MM.1S (cell line): ENCODE measurements around the gene NAGPA.

Source experiments
- DNase-seq: peaks from one replicate; pipeline ENCODE4 v3.0.0-alpha.2; 2015
- H2AFZ ChIP-seq: fragments of 300-600 bp; sonication (generic); 2 replicates; pipeline ENCODE4 v1.6.0; 2016; ENCODE audit warnings: antibody characterized with exemption, low read length
- H3F3A ChIP-seq: fragments of 300-600 bp; sonication (generic); 2 replicates; pipeline ENCODE4 v1.6.1; 2016; ENCODE audit warnings: mild to moderate bottlenecking, antibody characterized with exemption, low read length, moderate library complexity, mixed read lengths; ENCODE audit not compliant: insufficient read depth
- H3K27ac ChIP-seq: fragments of 300-600 bp; sonication (generic); 2 replicates; pipeline ENCODE4 v1.5.1; 2016; ENCODE audit warnings: mild to moderate bottlenecking, low read length
- H3K27me3 ChIP-seq: fragments of 300-600 bp; sonication (generic); replicated peaks from 2 replicates; pipeline ENCODE4 v1.6.0; 2016; ENCODE audit warnings: low read length; ENCODE audit not compliant: insufficient read depth
- H3K36me3 ChIP-seq: fragments of 300-600 bp; sonication (generic); replicated peaks from 2 replicates; pipeline ENCODE4 v1.6.1; 2016; ENCODE audit warnings: mild to moderate bottlenecking, low read length, mixed read lengths; ENCODE audit not compliant: insufficient read depth
- H3K4me1 ChIP-seq: fragments of 300-600 bp; sonication (generic); 2 replicates; pipeline ENCODE4 v1.6.1; 2016; ENCODE audit warnings: low read length, mixed read lengths
- H3K4me2 ChIP-seq: fragments of 300-600 bp; sonication (generic); 2 replicates; pipeline ENCODE4 v1.6.0; 2016; ENCODE audit warnings: low read depth, low read length
- H3K4me3 ChIP-seq: fragments of 300-600 bp; sonication (generic); 2 replicates; pipeline ENCODE4 v1.5.1; 2016; ENCODE audit warnings: low read length, mixed read lengths
- H3K79me2 ChIP-seq: fragments of 300-600 bp; sonication (generic); 2 replicates; pipeline ENCODE4 v1.6.1; 2016; ENCODE audit warnings: mixed run types, low read length, mixed read lengths
- H3K9ac ChIP-seq: fragments of 300-600 bp; sonication (generic); 2 replicates; pipeline ENCODE4 v1.6.1; 2016; ENCODE audit warnings: low read length, mixed read lengths
- H3K9me2 ChIP-seq: fragments of 300-600 bp; sonication (generic); replicated peaks from 2 replicates; pipeline ENCODE4 v1.6.1; 2016; ENCODE audit warnings: mild to moderate bottlenecking, low read length, mixed read lengths; ENCODE audit not compliant: insufficient read depth
- H3K9me3 ChIP-seq: fragments of 300-600 bp; sonication (generic); replicated peaks from 2 replicates; pipeline ENCODE4 v1.6.1; 2016; ENCODE audit warnings: mild to moderate bottlenecking, low read length, mixed read lengths; ENCODE audit not compliant: insufficient read depth
- H4K20me1 ChIP-seq: fragments of 300-600 bp; sonication (generic); 2 replicates; pipeline ENCODE4 v1.6.1; 2016; ENCODE audit warnings: mild to moderate bottlenecking, low read length, moderate library complexity, mixed read lengths; ENCODE audit not compliant: insufficient read depth
- CTCF ChIP-seq: fragments of 300-600 bp; sonication (generic); IDR thresholded peaks from 2 replicates; pipeline ENCODE4 v1.5.1; 2016; ENCODE audit warnings: antibody characterized with exemption, low read length, mixed read lengths
- EZH2 ChIP-seq: fragments of 300-600 bp; sonication (generic); optimal IDR thresholded peaks from 2 replicates; pipeline ENCODE3; 2017; ENCODE audit warnings: low read depth, mild to moderate bottlenecking, antibody characterized with exemption, low read length, mixed read lengths
- EZH2phosphoT487 ChIP-seq: fragments of 300-600 bp; sonication (generic); IDR thresholded peaks from 2 replicates; pipeline ENCODE4 v1.6.1; 2018; ENCODE audit warnings: antibody characterized with exemption, low read length

The NAGPA gene

GRCh38 chr16:5001986-5002385, 31.7 kb downstream of the NAGPA start:
- Histone ChIP-seq H3F3A (no peaks in the 10 kb centered on the region), H2AFZ (no peak overlapping the region), H3K36me3 (no peaks in the 10 kb centered on the region), H3K4me2 (no peak overlapping the region), H4K20me1 (no peaks in the 10 kb centered on the region), H3K79me2 (no peaks in the 10 kb centered on the region), H3K9me2 (no peaks in the 10 kb centered on the region), H3K4me3 (no peak overlapping the region), H3K9me3 (no peaks in the 10 kb centered on the region), H3K9ac (no peak overlapping the region), H3K27me3 (peaks cover 65% of the 10 kb centered on the region), H3K27ac (no peak overlapping the region), H3K4me1 (no peaks in the 10 kb centered on the region)
- TF ChIP-seq EZH2 (no peak), EZH2phosphoT487 (no peak), CTCF (no peak)
- no peak for DNase-seq

GRCh38 chr16:5001571-5001970, 32.2 kb downstream of the NAGPA start:
- Histone ChIP-seq H3K36me3 (no peaks in the 10 kb centered on the region), H3K9me2 (no peaks in the 10 kb centered on the region), H3K4me1 (no peaks in the 10 kb centered on the region), H3K27me3 (peaks cover 66% of the 10 kb centered on the region), H3K4me2 (no peak overlapping the region), H3K4me3 (no peak overlapping the region), H3K9ac (no peak overlapping the region), H3K27ac (no peak overlapping the region), H2AFZ (no peak overlapping the region), H3K9me3 (no peaks in the 10 kb centered on the region), H3F3A (no peaks in the 10 kb centered on the region), H4K20me1 (no peaks in the 10 kb centered on the region), H3K79me2 (no peaks in the 10 kb centered on the region)
- no peak for DNase-seq
- TF ChIP-seq EZH2phosphoT487 (no peak), EZH2 (no peak), CTCF (no peak)

GRCh38 chr16:5000573-5001001, 33.1 kb downstream of the NAGPA start:
- Histone ChIP-seq H3K9ac (no peak overlapping the region), H3K27ac (no peak overlapping the region), H3F3A (no peaks in the 10 kb centered on the region), H3K4me3 (no peak overlapping the region), H3K9me2 (no peaks in the 10 kb centered on the region), H2AFZ (no peak overlapping the region), H3K4me2 (no peak overlapping the region), H3K79me2 (no peaks in the 10 kb centered on the region), H3K36me3 (no peaks in the 10 kb centered on the region), H3K9me3 (no peaks in the 10 kb centered on the region), H3K4me1 (no peaks in the 10 kb centered on the region), H3K27me3 (peaks cover 66% of the 10 kb centered on the region), H4K20me1 (no peaks in the 10 kb centered on the region)
- DNase-seq: no peak
- no peak for TF ChIP-seq CTCF
- TF ChIP-seq EZH2phosphoT487: no peak
- no peak for TF ChIP-seq EZH2
